WTC11 (cell line): ENCODE measurements around the gene DNASE2B.
A peak's percentile ranks its signal among the peaks of the same experiment; 100 is the strongest.

Experiments
- ATF1 ChIP-seq: sonication (generic); formaldehyde crosslinking; IDR thresholded peaks from 2 replicates; pipeline ENCODE4 v1.8.1; 2023; ENCODE audit warnings: mild to moderate bottlenecking, moderate library complexity, missing genetic modification reagents
- CTCF ChIP-seq: fragments of 200-600 bp; IDR thresholded peaks from 2 replicates; pipeline ENCODE4 v1.8.0; 2022; ENCODE audit warnings: antibody characterized with exemption
- ELF4 ChIP-seq: sonication (generic); formaldehyde crosslinking; IDR thresholded peaks from 2 replicates; pipeline ENCODE4 v1.8.1; 2022; ENCODE audit warnings: low read depth, mild to moderate bottlenecking, moderate library complexity, missing genetic modification reagents
- NFYB ChIP-seq: sonication (generic); formaldehyde crosslinking; conservative IDR thresholded peaks from 2 replicates; pipeline ENCODE4 v1.8.0; 2022; ENCODE audit warnings: low read depth, missing genetic modification reagents
- PREB ChIP-seq: sonication (generic); formaldehyde crosslinking; IDR thresholded peaks from 2 replicates; pipeline ENCODE4 v1.8.1; 2022; ENCODE audit warnings: mild to moderate bottlenecking, missing genetic modification reagents, moderate library complexity, borderline replicate concordance
- STAT6 ChIP-seq: sonication (generic); formaldehyde crosslinking; conservative IDR thresholded peaks from 2 replicates; pipeline ENCODE4 v1.8.1; 2023; ENCODE audit warnings: mild to moderate bottlenecking, low read depth, missing genetic modification reagents, moderate library complexity
- TP53 ChIP-seq: sonication (generic); formaldehyde crosslinking; IDR thresholded peaks from 2 replicates; pipeline ENCODE4 v1.8.1; 2023; ENCODE audit warnings: mild to moderate bottlenecking, missing genetic modification reagents
- USF2 ChIP-seq: sonication (generic); formaldehyde crosslinking; IDR thresholded peaks from 2 replicates; pipeline ENCODE4 v1.8.1; 2023; ENCODE audit warnings: mild to moderate bottlenecking, missing genetic modification reagents, moderate library complexity
- ZBTB21 ChIP-seq: sonication (generic); formaldehyde crosslinking; IDR thresholded peaks from 2 replicates; pipeline ENCODE4 v1.8.1; 2023; ENCODE audit warnings: mild to moderate bottlenecking, missing genetic modification reagents, borderline replicate concordance
- ZNF263 ChIP-seq: sonication (generic); formaldehyde crosslinking; IDR thresholded peaks from 2 replicates; pipeline ENCODE4 v1.8.1; 2022; ENCODE audit warnings: low read depth, mild to moderate bottlenecking, moderate library complexity, missing genetic modification reagents

- TF ChIP-seq ELF4 (CRISPR knock-in tag) (no peak), TP53 (CRISPR knock-in tag) (no peak), STAT6 (no peak), CTCF (peak; percentile 51; the same call in 1 of the 2 replicates), NFYB (no peak), USF2 (CRISPR knock-in tag) (no peak), ATF1 (CRISPR knock-in tag) (no peak), ZBTB21 (CRISPR knock-in tag) (no peak), PREB (no peak), ZNF263 (no peak)
Observed at GRCh38 chr1:84433258-84434080, 35.2 kb downstream of the DNASE2B start.
